Fibroblast of mammary gland (primary cell): Measurements from ENCODE around the gene FAIM2.

Experiments
- DNase-seq: peaks from one replicate; pipeline ENCODE4 v3.0.0-alpha.2; 2010; ENCODE audit warnings: low read depth
- H3K4me3 ChIP-seq: 2 replicates; pipeline ENCODE4 v1.5.1; 2011; ENCODE audit warnings: low read depth, mild to moderate bottlenecking, low read length, moderate library complexity; ENCODE audit not compliant: control insufficient read depth
- TF ChIP-seq, protein P1 (sequence below): conservative IDR thresholded peaks from 2 replicates; pipeline ENCODE4 v1.5.1; 2011; ENCODE audit warnings: low read depth, low read length, inconsistent platforms; ENCODE audit not compliant: control insufficient read depth, insufficient read depth

Gene FAIM2

DNA sequence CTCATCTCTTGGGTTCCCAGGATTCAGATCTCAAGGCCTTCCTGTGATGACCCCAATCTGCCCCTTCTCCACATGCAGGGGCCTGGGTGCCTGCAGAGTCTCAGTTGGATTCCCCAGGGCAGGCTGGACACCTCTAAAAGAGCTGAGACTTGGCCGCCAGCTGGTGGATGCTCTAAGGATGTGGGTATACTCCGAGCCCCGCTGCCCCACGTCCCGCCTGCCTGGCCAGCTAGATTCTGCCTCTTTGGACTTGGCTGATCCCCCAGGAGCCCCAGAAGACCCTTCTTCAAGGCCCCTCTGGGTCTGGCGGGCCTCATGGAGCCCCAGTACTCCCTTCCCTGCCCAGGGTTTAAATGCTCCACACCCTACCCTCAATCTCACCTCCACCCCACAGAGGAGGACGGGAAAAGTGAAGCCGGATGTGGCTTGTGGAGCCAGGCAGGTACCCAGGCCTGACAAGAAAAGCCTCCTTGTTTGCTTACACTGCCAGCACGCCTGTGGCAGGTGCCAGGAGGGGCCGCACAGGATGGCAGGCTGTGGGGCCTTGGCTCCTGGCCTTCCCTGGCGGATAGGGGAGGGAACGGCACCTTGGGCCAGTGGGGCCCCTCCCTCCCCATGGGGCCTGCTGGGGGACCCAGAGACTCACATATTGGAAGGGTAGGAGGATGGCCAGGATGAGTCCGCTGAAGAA lies 15.1 kb downstream of the FAIM2 start:
- H3K4me3 ChIP-seq, result no peak overlapping the region
- TF ChIP-seq, protein P1, sequence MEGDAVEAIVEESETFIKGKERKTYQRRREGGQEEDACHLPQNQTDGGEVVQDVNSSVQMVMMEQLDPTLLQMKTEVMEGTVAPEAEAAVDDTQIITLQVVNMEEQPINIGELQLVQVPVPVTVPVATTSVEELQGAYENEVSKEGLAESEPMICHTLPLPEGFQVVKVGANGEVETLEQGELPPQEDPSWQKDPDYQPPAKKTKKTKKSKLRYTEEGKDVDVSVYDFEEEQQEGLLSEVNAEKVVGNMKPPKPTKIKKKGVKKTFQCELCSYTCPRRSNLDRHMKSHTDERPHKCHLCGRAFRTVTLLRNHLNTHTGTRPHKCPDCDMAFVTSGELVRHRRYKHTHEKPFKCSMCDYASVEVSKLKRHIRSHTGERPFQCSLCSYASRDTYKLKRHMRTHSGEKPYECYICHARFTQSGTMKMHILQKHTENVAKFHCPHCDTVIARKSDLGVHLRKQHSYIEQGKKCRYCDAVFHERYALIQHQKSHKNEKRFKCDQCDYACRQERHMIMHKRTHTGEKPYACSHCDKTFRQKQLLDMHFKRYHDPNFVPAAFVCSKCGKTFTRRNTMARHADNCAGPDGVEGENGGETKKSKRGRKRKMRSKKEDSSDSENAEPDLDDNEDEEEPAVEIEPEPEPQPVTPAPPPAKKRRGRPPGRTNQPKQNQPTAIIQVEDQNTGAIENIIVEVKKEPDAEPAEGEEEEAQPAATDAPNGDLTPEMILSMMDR, result no peak
- no peak for DNase-seq

DNA sequence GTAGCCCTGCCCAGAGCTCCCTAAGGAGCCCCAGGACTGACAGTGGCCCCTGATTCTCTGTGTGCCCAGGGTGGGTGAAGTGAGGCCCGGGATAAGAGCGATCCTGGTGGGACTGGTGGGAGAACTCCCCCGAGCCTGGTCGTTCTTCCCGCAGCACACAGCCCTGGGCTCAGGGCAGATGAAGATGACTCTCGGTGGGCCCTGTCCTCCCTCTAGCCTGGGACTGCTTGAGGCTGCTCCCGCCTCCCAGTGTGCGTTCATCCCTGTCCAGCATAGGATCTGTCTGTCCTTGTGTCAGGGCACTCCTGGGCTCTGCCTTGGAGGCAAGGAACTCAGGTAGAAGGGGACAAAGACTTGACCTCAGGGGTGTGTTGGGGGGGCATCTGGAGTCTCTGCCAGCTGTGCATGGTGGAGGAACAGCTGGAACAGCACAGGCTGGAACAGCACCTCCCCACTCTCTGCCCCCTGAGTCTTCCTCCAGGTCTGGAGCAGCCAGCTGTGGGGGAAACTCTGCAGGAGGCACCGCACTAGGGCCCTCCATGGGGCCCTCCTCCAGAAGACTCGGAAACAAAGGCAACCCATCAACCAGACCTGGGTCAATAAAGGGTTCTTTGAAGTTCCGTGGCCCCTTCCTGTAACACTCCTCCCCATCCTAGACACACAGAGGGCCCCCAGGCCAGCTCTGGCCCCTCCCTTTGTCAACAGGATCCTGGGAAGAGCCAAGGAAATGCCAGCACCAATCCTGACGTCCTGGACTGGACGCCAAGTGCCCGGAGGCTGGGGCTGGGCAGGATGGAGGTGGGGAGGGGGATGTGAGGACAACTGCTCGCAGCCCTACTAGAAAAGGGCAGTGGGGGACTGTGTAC lies 15.9 kb downstream of the FAIM2 start:
- TF ChIP-seq, protein P1, result no peak
- no peak for DNase-seq
- no peak overlapping the region for H3K4me3 ChIP-seq

DNA sequence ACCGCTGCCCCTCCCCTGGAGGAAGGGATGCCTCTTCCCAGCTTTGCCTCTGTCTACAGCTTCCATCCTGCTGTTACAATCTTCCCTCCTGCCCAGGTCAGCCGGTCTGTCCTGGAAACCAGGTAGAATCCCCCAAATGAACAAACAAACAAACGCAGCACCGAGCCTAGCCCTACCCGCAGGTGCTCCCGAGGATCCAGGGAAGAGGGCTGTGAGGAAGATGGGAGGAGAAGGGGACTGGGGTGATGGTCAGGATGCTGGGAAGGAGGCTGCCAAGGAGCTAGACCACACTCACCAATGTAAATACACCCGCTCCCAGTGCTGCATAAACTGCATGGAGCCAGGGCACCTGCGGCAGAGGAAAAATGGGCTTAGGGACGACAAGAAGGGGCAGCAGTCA lies 16.6 kb downstream of the FAIM2 start:
- no peak overlapping the region for H3K4me3 ChIP-seq
- TF ChIP-seq, protein P1, result no peak
- DNase-seq, result no peak

GRCh38 chr12:49885663-49886461 lies 17.8 kb downstream of the FAIM2 start:
- DNase-seq, result no peak
- H3K4me3 ChIP-seq, result no peak overlapping the region
- TF ChIP-seq, protein P1, result no peak

DNA sequence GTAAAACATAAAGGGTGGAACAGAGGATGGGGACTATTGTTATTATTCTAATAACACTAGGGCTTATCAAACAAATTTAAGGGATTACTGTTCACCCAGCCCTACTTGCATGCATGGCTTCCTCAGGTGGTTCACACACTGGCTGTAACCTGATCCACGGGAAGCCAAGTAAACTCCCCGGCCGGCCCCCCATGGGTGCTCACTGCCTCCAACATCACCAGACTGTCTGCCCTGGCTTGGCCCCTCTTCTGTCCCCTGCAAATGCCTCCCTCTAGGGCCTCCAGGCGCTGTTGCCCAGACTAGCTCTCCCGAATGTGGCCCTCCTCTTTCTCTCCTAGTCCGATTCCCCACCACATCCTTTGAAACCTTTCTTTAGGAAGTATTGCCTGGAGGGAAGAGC lies 18.6 kb downstream of the FAIM2 start:
- DNase-seq, result no peak
- TF ChIP-seq, protein P1, result no peak
- no peak overlapping the region for H3K4me3 ChIP-seq

GRCh38 chr12:49882851-49883464 lies 20.7 kb downstream of the FAIM2 start:
- no peak for DNase-seq
- H3K4me3 ChIP-seq, result no peak overlapping the region
- TF ChIP-seq, protein P1, result no peak
